Nephron (organoid): ENCODE results near the gene RBM10.
A peak's percentile ranks its signal among the peaks of the same experiment; 100 is the strongest.

Experiments
- H3K27ac Mint-ChIP-seq, 3 experiments: 2 replicates each; pipeline ENCODE4 v1.8.0; 2020; ENCODE audit warnings: mixed read lengths in 3 of 3, mild to moderate bottlenecking in 2 of 3, moderate library complexity in 1 of 3
- H3K27me3 Mint-ChIP-seq: 2 replicates; pipeline ENCODE4 v1.8.0; 2021; ENCODE audit warnings: low read depth, mild to moderate bottlenecking, moderate library complexity, mixed read lengths
- H3K36me3 Mint-ChIP-seq: 2 replicates; pipeline ENCODE4 v1.8.0; 2020; ENCODE audit warnings: low read depth, mixed read lengths
- H3K4me1 Mint-ChIP-seq: 2 replicates; pipeline ENCODE4 v1.8.0; 2020; ENCODE audit warnings: mixed read lengths
- H3K4me3 Mint-ChIP-seq, 3 experiments: 2 replicates each; pipeline ENCODE4 v1.8.0; 2020; ENCODE audit warnings: mild to moderate bottlenecking in 3 of 3, mixed read lengths in 3 of 3, moderate library complexity in 2 of 3
- H3K9me3 Mint-ChIP-seq: 2 replicates; pipeline ENCODE4 v1.8.0; 2020; ENCODE audit warnings: mixed read lengths
- TF ChIP-seq, protein P1 (sequence below), 3 experiments: fragments of 200-600 bp; sonication (generic); IDR thresholded peaks; one replicate each; pipeline ENCODE4 v1.5.0; 2021; ENCODE audit warnings: antibody characterized with exemption in 3 of 3; ENCODE audit not compliant: unreplicated experiment in 3 of 3

RBM10 gene

DNA sequence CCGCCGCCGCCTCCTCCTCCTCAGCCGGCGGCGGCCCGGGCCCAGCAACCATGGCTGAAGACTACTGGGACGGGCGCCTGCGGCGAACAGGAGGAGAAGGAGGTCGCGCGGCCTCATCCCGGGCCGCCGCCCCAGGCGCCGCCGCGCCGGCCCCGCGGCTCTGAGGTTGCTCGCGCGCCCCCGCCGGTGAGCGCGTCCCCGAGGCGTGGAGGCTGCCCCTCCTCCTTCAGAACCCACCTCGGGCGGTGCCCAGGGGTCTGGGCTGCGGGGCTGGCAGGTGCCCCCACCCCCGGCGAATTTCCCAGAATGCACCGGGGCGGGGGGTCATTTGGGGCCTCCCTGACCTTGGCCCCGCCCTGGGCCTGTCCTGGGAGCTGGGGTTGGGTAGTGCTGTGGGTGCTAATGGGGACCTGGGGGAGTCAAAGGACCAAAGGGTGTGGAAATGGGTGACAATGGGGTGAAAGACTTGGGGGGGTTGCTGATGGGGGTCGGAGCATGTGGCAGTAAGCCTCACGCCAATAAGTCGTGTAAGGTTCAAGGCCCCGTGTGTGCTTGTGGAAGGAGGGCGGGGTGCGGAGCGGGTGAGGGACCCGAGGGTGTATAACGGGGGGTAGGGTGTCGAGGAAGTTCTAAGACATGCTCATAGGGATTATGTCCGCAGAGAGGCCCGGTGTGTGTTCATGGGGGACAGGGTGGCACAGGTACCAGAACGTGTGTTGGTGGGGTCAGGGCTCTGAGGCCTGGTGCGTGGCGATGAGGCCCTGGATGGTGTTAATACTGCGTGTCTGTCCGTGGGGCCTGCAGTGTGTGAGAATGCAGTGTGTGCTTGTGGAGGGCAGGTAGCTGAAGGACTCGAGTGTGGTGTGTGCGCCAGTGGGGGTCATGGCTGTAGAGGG is 74.1 kb downstream of the RBM10 start:
- TF ChIP-seq, protein P1, sequence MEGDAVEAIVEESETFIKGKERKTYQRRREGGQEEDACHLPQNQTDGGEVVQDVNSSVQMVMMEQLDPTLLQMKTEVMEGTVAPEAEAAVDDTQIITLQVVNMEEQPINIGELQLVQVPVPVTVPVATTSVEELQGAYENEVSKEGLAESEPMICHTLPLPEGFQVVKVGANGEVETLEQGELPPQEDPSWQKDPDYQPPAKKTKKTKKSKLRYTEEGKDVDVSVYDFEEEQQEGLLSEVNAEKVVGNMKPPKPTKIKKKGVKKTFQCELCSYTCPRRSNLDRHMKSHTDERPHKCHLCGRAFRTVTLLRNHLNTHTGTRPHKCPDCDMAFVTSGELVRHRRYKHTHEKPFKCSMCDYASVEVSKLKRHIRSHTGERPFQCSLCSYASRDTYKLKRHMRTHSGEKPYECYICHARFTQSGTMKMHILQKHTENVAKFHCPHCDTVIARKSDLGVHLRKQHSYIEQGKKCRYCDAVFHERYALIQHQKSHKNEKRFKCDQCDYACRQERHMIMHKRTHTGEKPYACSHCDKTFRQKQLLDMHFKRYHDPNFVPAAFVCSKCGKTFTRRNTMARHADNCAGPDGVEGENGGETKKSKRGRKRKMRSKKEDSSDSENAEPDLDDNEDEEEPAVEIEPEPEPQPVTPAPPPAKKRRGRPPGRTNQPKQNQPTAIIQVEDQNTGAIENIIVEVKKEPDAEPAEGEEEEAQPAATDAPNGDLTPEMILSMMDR (IDR thresholded peaks at IDR 0.05; ENCODE audit: unreplicated experiment in 3 of 3): no peak
- H3K27me3 Mint-ChIP-seq: no peaks in the 10 kb centered on the region
- peak overlapping the region; percentile 91 to 96 (median 94) for H3K4me3 Mint-ChIP-seq
- H3K9me3 Mint-ChIP-seq: no peaks in the 10 kb centered on the region
- peak overlapping the region; percentile 84 to 99 (median 94) for H3K27ac Mint-ChIP-seq
- peaks cover 45% of the 10 kb centered on the region for H3K36me3 Mint-ChIP-seq
- H3K4me1 Mint-ChIP-seq: peaks cover 32% of the 10 kb centered on the region

DNA sequence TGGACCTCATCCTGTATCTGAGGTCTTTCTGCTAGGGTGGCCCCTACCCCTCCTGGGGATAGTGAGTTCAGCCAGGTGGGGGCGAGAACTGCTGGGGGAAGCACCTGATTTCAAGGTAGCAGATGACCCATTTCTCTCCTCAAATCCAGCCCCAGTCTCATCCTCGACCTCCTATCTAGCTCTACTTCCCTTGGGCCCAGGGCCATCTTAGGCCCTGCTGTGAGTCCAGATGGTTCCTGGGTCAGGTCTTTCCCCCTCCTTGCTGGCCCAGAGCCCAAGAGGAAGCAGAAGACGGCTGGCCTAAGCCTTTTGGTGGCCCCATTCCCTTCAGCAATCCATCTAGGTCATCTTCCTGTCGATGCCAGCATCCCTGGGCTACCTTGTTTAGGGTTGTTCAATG is 76.7 kb downstream of the RBM10 start:
- Mint-ChIP-seq H3K9me3 (no peaks in the 10 kb centered on the region), H3K4me3 (peak overlapping the region; percentile 15 to 45 (median 42)), H3K36me3 (peaks cover 47% of the 10 kb centered on the region), H3K27ac (no peak overlapping the region), H3K27me3 (no peaks in the 10 kb centered on the region), H3K4me1 (peaks cover 24% of the 10 kb centered on the region)
- TF ChIP-seq, protein P1 (IDR thresholded peaks at IDR 0.05; ENCODE audit: unreplicated experiment in 3 of 3): no peak

DNA sequence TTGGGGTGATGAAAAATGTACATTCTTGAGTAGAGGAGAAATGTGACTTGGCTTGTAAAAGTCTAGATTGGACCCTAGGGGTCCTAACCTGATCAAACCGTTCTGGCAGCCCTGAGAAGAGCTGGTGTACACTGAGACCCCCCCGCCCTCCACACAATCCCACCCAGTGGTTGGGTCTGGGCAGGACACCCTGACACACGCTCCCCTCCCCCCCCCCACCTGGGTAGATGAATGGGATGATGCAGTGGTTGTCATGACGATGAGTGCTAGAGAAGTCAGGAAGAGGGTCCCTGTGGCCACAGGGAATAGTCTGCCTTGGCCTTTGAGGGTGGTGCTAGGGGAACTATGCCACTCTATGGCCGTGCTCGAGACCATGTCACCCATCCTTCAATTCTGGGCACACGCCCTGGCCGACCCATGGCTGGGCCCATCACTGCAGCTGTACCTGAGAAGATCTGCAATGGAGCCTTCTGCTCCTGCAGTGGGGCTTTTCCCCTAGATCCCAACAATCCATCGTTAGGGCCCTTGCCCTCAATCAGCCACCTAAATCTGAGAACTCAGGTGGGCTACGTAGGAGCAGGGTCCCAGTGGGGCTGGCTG is 77.8 kb downstream of the RBM10 start:
- Mint-ChIP-seq H3K9me3 (no peaks in the 10 kb centered on the region), H3K27me3 (no peaks in the 10 kb centered on the region), H3K36me3 (peaks cover 55% of the 10 kb centered on the region), H3K27ac (no peak overlapping the region), H3K4me3 (peak overlapping the region in 1 of 3 experiments; percentile 29), H3K4me1 (peaks cover 19% of the 10 kb centered on the region)
- TF ChIP-seq, protein P1 (IDR thresholded peaks at IDR 0.05; ENCODE audit: unreplicated experiment in 3 of 3): no peak

DNA sequence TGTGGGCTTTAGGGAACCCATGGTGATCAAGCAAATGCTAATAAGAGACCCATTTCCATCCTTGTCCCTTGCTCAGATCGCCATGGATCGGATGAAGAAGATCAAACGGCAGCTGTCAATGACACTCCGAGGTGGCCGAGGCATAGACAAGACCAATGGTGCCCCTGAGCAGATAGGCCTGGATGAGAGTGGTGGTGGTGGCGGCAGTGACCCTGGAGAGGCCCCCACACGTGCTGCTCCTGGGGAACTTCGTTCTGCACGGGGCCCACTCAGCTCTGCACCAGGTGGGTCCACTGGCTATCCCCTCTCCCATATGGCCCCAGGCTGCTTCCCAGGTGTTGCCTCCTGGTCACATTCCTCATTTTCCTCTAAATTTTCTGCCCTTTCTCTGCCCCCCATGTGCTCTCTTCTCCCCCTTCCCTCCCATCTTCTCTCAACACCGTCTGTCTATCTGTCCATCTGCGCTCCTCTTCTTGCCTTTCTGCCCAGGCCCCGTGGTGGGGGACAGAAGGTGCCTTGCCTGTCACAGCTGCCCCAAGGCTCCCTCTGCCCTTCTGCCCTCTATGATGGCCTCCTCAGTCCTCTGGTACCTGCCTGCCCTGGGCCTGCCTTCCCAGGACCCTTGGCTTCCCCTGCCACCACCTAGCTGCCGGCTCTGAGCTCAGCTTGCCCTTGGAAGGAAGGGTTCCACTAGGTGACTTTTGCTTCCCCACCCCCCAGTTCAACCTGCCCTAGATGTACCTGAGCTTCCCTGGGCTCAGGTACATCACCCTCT is 78.6 kb downstream of the RBM10 start:
- Mint-ChIP-seq H3K4me1 (peaks cover 19% of the 10 kb centered on the region), H3K27me3 (no peaks in the 10 kb centered on the region)

DNA sequence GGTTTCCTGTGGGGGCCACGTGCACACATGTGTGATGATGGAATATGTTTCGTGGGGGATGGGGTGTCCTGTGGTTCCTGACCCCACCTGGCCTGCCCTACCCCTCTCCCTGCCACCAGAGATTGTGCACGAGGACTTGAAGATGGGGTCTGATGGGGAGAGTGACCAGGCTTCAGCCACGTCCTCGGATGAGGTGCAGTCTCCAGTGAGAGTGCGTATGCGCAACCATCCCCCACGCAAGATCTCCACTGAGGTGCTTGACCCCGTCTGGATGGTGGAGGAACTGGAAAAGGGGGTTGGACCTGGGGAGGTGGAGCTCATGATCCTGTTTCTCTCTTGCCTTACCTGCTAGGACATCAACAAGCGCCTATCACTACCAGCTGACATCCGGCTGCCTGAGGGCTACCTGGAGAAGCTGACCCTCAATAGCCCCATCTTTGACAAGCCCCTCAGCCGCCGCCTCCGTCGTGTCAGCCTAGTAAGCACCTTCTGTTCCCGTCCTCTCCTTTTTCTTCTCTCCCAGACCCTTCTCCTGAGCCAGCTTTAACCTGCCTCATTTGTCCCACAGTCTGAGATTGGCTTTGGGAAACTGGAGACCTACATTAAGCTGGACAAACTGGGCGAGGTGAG is 79.4 kb downstream of the RBM10 start:
- Mint-ChIP-seq H3K36me3 (peaks cover 67% of the 10 kb centered on the region), H3K4me3 (no peak overlapping the region), H3K9me3 (no peaks in the 10 kb centered on the region), H3K27me3 (no peaks in the 10 kb centered on the region), H3K27ac (no peak overlapping the region), H3K4me1 (peaks cover 18% of the 10 kb centered on the region)
- TF ChIP-seq, protein P1 (IDR thresholded peaks at IDR 0.05; ENCODE audit: unreplicated experiment in 3 of 3): no peak

More for the DNA sequence above, 78.6 kb downstream of the RBM10 start:
- Mint-ChIP-seq H3K27ac (no peak overlapping the region), H3K36me3 (peaks cover 63% of the 10 kb centered on the region), H3K9me3 (no peaks in the 10 kb centered on the region), H3K4me3 (no peak overlapping the region)
- TF ChIP-seq, protein P1 (IDR thresholded peaks at IDR 0.05; ENCODE audit: unreplicated experiment in 3 of 3): no peak
